Sciatic nerve (tissue), 2 donors: Measurements from ENCODE around the gene COL8A2. TPM values are rescaled to one million over a fixed set of nuclear protein-coding genes. Genes with fewer than 3 reads are reported as not detected.

ENCODE experiments used
- ATAC-seq: fragments of 200-7000 bp; cut with Tn5 transposase; one replicate; pipeline ENCODE4 v1.9.1; 2020; ENCODE audit warnings: mild to moderate bottlenecking, moderate library complexity
- DNase-seq: peaks from one replicate; pipeline ENCODE4 v3.0.0-alpha.2; 2020; ENCODE audit warnings: low spot score
- intact Hi-C: fragments of 100-400 bp; cut with DNase I; formaldehyde crosslinking; loops from one replicate; pipeline ENCODE4 v1.14.2; 2022
- total RNA-seq: library from RNA; stranded (reverse); fragmentation: NEBNext Ultra II Directional; extraction: Animal tissue kit (Norgen Biotek cat#: 25700); gene quantifications from one replicate; pipeline ENCODE4 v1.2.1, GENCODE V29; 2021
- donor health status: DM: no; HTN: no; CAD: no.
- donor health status: DM: no; HTN: no; CAD: no.

Gene COL8A2
- total RNA-seq, 1 donor from 2014 or later, result 47.3 TPM

DNA sequence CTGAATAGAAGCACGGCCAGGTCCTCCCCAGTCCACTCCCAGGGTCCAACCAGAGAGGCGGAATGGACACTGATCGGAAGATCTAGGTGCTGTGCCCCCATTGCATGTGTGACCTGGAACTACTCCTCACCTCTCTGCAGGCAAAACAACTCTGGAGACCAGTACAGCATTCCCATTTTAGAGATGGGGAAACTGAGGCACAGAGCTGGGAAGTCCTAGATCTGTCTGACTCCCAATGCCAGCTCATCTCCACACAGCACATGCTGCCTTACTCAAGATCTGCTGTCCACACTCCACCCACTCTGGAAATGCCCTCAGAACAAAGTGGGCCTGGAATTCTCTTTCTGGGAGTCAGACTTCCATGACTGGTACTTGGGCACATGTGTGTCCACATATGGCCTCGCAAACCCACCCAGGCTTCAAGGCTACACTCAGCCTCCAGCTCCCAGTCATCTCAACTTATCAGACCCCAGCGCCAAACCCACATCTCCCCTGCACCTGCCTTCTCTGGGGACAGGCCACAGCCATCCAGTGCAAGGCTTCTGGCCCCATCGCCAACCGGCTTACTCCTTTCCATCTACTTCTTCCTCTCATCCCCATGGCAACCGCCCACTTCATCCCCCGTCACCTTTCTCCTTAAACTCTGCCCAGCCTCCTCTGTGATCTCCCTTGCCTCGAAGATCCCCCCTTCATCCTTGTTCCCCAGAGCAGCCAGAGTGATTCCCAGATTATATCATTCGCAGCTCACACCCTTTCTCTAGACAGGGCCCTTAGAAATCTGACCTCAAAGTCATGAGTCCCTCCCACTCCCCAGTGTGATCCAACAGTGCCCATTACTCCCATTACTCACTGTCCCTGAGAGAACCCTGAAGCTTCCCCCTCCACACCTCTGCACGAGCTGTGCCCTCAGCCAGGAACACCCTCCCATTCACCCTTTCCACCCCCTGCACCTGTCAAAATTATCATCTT is 2.7 kb downstream of the COL8A2 start:
- DNase-seq (no peak), ATAC-seq (no peak)
- intact Hi-C loops, result no loop called here

- DNase-seq (no peak), ATAC-seq (no peak)
- intact Hi-C loops, result no loop called here
These were observed 5.6 kb downstream of the COL8A2 start for GRCh38 chr1:36119456-36119855.

GRCh38 chr1:36118447-36119204 is 6.4 kb downstream of the COL8A2 start:
- ATAC-seq (no peak), DNase-seq (no peak)
- intact Hi-C loops, result no loop called here

- intact Hi-C loops, result no loop called here
- no peak for ATAC-seq
- DNase-seq, result no peak
These were observed 8.1 kb downstream of the COL8A2 start for GRCh38 chr1:36116901-36117300.

DNA sequence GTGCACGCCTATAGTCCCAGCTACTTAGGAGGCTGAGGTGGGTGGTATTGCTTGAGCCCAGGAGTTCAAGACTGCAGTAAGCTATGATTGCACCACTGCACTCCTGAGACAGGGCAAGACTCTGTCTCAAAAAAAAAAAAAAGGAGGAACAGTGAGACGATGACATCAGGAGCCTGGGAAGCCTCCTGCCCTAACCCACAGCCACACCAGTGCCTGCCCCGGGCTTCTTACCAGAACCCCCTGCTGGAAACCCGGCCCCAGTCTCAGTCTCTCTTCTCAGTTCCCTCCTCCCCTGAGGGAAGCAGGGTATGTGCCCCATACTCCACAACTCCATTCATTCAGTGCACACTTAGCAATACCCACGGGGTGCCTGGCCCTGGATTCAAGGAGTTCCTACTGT is 9.1 kb downstream of the COL8A2 start:
- intact Hi-C loops, result no loop called here
- no peak for DNase-seq
- ATAC-seq, result peak; percentile 65

- peak; percentile 64 for ATAC-seq
- DNase-seq, result no peak
- intact Hi-C loops, result no loop called here
These were observed 9.8 kb downstream of the COL8A2 start for GRCh38 chr1:36115200-36115669.

DNA sequence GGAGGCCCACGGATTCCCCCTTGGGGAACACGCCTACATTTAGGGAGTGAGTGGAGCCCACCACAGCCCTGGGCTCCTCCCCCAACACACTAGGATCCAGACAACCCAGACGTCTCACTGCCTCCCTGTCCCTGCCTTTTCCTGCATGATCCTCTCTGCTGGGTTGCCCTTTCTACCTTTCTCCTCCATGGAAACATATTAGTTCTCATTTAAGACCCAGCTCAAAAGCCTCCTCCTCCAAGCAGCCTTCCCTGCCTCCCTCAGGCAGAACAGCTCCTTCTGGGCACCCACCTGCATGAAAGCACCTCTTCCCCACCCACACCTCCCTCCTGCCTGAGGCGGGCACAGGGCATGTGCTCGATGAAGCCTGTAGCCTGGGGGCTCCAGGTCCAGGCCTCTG is 10.7 kb downstream of the COL8A2 start:
- no peak for DNase-seq
- ATAC-seq, result no peak
- intact Hi-C loops, result no loop called here

DNA sequence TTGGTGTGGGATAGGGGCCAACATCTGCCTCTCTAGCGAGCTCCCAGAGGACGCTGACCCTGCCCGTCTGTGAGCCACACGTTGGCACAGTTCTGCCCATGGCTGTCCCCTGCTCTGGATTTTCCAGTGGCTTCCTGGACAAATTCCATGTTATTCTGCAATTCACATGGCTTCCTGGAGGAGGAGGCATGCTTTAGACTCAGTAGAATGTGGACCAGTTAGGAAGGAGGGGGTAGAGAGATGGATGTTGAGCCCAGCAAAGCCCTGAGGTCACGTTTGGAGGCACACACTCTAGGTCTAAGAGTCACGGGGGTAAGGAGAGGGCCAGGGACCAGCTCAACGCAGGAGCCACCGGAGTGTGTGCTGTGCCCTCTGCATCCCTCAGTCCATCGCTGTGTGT is 12.2 kb downstream of the COL8A2 start:
- intact Hi-C loops, result no loop called here
- ATAC-seq (no peak), DNase-seq (no peak)

GRCh38 chr1:36111151-36111550 is 13.9 kb downstream of the COL8A2 start:
- ATAC-seq, result no peak
- no peak for DNase-seq

GRCh38 chr1:36109041-36109679 is 15.9 kb downstream of the COL8A2 start:
- DNase-seq (no peak), ATAC-seq (peak; percentile 81)
- intact Hi-C loops, result no loop called here

More at GRCh38 chr1:36111151-36111550, 13.9 kb downstream of the COL8A2 start:
- intact Hi-C loops, result no loop called here

DNA sequence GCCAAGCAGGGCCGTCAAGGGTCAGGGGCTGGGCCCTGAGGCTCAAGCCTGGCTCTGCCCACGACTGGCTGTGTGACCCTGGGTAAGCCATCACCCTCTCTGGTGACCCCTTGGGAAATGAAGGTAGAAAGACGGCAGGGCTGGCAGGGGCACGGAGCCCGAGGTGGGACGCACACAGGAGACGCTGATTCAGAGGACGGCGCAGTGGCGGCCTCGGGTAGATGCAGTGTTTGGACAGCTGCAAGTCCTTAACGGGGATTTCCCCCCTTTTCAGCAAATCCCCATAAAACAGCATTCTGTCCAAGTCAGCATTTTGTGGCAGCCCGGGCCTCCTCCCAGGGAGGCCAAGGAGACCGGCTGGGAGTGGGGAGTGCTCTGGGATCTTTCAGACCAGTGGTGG is 16.7 kb downstream of the COL8A2 start:
- intact Hi-C loops, result no loop called here
- ATAC-seq (peak; percentile 74), DNase-seq (peak; percentile 59)

- ATAC-seq, result peak; percentile 87
- intact Hi-C loops, result no loop called here
- DNase-seq, result peak; percentile 83
These were observed 17.6 kb downstream of the COL8A2 start for GRCh38 chr1:36107394-36107793.

DNA sequence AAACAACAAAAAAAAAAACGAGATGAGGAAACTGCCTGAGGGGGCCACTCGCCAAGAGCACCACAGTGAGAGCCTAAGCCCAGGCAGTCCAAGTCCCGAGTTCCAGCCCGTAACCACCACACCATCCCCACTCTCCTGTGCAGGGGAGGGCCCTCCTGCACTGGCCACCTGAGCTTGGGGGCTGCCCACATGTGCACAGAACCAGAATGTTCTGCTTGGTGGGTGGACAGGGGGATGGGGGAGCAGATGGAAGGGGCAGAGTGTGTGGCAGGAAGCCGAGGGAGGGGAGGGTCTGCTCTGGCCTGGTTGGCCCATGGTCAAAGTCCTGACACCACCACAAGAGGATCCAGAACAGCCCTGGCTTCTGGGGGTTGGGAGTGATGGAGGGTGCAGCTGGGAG is 18.8 kb downstream of the COL8A2 start:
- DNase-seq (no peak), ATAC-seq (no peak)
- intact Hi-C loops, result no loop called here

- DNase-seq, result no peak
- intact Hi-C loops, result no loop called here
- no peak for ATAC-seq
These were observed 23.5 kb downstream of the COL8A2 start for GRCh38 chr1:36101546-36101945.

- ATAC-seq, result peak; percentile 32
These were observed 24.6 kb downstream of the COL8A2 start for GRCh38 chr1:36100376-36100775.

GRCh38 chr1:36099681-36100341 is 25.2 kb downstream of the COL8A2 start:
- ATAC-seq (peak; percentile 85), DNase-seq (peak; percentile 91)
- intact Hi-C loops, result loop anchor here (5.0 kb wide), 1 partner anchor 32 kb away; no protein-coding TSS in a partner anchor

More at GRCh38 chr1:36100376-36100775, 24.6 kb downstream of the COL8A2 start:
- intact Hi-C loops, result no loop called here
- no peak for DNase-seq

- no peak for DNase-seq
- intact Hi-C loops, result loop anchor here (5.0 kb wide), 1 partner anchor 33 kb away; no protein-coding TSS in a partner anchor
- no peak for ATAC-seq
These were observed 26.2 kb downstream of the COL8A2 start for GRCh38 chr1:36098650-36099365.
